SK-N-MC (cell line): ENCODE data around the gene UBA6.

ENCODE experiments used
- EZH2 ChIP-seq: fragments of 200-600 bp; sonication (generic); IDR thresholded peaks from one replicate; pipeline ENCODE4 v1.6.1; 2017; ENCODE audit warnings: antibody characterized with exemption
- FOXP2 ChIP-seq: optimal IDR thresholded peaks from 2 replicates; pipeline ENCODE3; 2011; ENCODE audit warnings: mild to moderate bottlenecking, moderate library complexity; ENCODE audit not compliant: insufficient read depth; ENCODE audit errors: extremely low read length, control extremely low read depth
- POLR2AphosphoS5 ChIP-seq: IDR thresholded peaks from 2 replicates; pipeline ENCODE4 v1.6.1; 2012; ENCODE audit warnings: mild to moderate bottlenecking, low read depth, low read length, borderline replicate concordance

DNA sequence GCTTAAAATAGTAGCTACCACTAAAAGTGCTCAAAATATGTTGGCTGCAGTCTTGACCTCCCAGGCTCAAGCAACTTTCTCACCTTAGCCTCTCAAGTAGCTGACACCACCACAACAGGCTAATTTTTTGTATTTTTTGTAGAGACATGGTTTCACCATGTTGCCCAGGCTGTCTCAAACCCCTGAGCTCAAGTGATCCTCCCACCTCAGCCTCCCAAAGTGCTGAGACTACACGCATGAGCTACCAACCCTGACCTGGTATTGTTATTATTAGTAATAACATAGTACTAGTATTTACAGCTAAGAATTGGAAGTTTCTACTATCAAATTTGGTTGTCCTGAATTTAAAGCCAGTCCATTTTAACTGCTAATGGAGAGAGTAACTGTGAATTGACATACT, 124.4 kb downstream of the UBA6 start:
- no peak for TF ChIP-seq EZH2
- no peak for TF ChIP-seq POLR2AphosphoS5
- TF ChIP-seq FOXP2, result no peak
